Psoas muscle (tissue), 8 donors: Measurements from ENCODE around the gene UVSSA. TPM values are rescaled to one million over a fixed set of nuclear protein-coding genes. Genes with fewer than 3 reads are reported as not detected.
A peak's percentile ranks its signal among the peaks of the same experiment; 100 is the strongest.
"Not testable (repeated sequence)": the region's sequence is repeated elsewhere in the genome, so short reads cannot be mapped to it uniquely, and the experiment has no call there.

ENCODE experiments used
- ATAC-seq, 4 donors: fragments of 200-7000 bp; cut with Tn5 transposase; one replicate each; pipeline ENCODE4 v1.9.1; 2020; ENCODE audit warnings: moderate library complexity in 3 of 4, mild to moderate bottlenecking in 2 of 4
- DNase-seq, 2 donors: peaks; one replicate each; pipeline ENCODE4 v3.0.0-alpha.2; 2020
- H3K27ac ChIP-seq: fragments of 200-600 bp; one replicate; pipeline ENCODE4 v1.8.0; 2022
- H3K27me3 ChIP-seq, 3 donors: fragments of 200-600 bp in 1 of 3; one replicate each; pipeline versions ENCODE4 v1.6.1 to v1.8.0; 2013 to 2022; ENCODE audit warnings: low read length in 2 of 3, mild to moderate bottlenecking in 2 of 3, moderate library complexity in 1 of 3; ENCODE audit not compliant: insufficient read depth in 3 of 3
- H3K36me3 ChIP-seq, 2 donors: fragments of 200-600 bp in 1 of 2; one replicate each; pipeline versions ENCODE4 v1.6.1 to v1.8.0; 2013 to 2022; ENCODE audit warnings: low read depth in 1 of 2, mild to moderate bottlenecking in 1 of 2, moderate library complexity in 1 of 2; ENCODE audit not compliant: insufficient read depth in 1 of 2
- H3K4me1 ChIP-seq: fragments of 200-600 bp; one replicate; pipeline ENCODE4 v1.8.0; 2022
- H3K4me3 ChIP-seq: fragments of 200-600 bp; one replicate; pipeline ENCODE4 v1.8.0; 2022; ENCODE audit warnings: mild to moderate bottlenecking
- H3K9me3 ChIP-seq: fragments of 200-600 bp; one replicate; pipeline ENCODE4 v1.8.0; 2022
- CTCF ChIP-seq: fragments of 200-600 bp; IDR thresholded peaks from one replicate; pipeline ENCODE4 v1.8.0; 2022; ENCODE audit warnings: antibody characterized with exemption
- WGBS, 3 donors: extraction: QIAGEN DNeasy Blood & Tissue Kit; methylation state at CpG; one replicate each; pipeline versions ENCODE4 v1.1.6 to v1.1.7; 2013; 5-methylcytosine and 5-hydroxymethylcytosine counted together
- intact Hi-C, 2 donors: fragments of 100-400 bp; cut with DNase I; formaldehyde crosslinking; loops; one replicate each; pipeline versions ENCODE4 v1.11.0 to v1.14.2; 2022
- polyA plus RNA-seq, 3 donors: library from polyadenylated mRNA; stranded (reverse); fragments of 200-250 nt; gene quantifications; one replicate each; pipeline ENCODE4 v1.2.3, GENCODE V29; 2013
- total RNA-seq, 4 donors: library from RNA; stranded (reverse); fragmentation: NEBNext Ultra II Directional in 2 of 4; extraction: Animal tissue kit (Norgen Biotek cat#: 25700) in 2 of 4; gene quantifications; one replicate each; pipeline versions ENCODE4 v1.2.1 to v1.2.4, GENCODE V29; 2021 to 2023
- donor health status: healthy with polysubstance abuse.
- donor health status: DM: no; HTN: no; CAD: no; lungs with moderate emphysema.
- donor health status: Bipolar disorder and iron deficiency.
- donor health status: healthy.
- donor health status: DM: yes; HTN: yes; CAD: no.
- donor health status: DM: no; HTN: no; CAD: no.
- donor health status: DM: no; HTN: no; CAD: no.
- donor health status: DM: yes; HTN: yes; CAD: no.

Gene UVSSA
- total and polyA plus RNA-seq, 7 donors = 1.9 to 9.4 (median 7.7) TPM

GRCh38 chr4:1383728-1384591, 37.0 kb downstream of the UVSSA start:
- Histone ChIP-seq H3K36me3 (peaks cover 0 to 47% of the 10 kb centered on the region in 2 donors), H3K4me1 (no peaks in the 10 kb centered on the region), H3K27ac (no peak overlapping the region), H3K27me3 (no peaks in the 10 kb centered on the region), H3K4me3 (no peak overlapping the region), H3K9me3 (no peaks in the 10 kb centered on the region)
- no peak for TF ChIP-seq CTCF
- intact Hi-C loops = no loop called here
- ATAC-seq (no peak), DNase-seq (peak in 1 of 2 donors; percentile 12)
- WGBS, 3 donors = 90 to 94% (median 91%) methylated on average over 33 to 34 of the region's 34 CpGs

GRCh38 chr4:1384675-1385372, 37.8 kb downstream of the UVSSA start:
- no peak for ATAC-seq
- Histone ChIP-seq H3K27me3 (no peaks in the 10 kb centered on the region), H3K4me3 (no peak overlapping the region), H3K27ac (no peak overlapping the region), H3K36me3 (peaks cover 0 to 47% of the 10 kb centered on the region in 2 donors), H3K4me1 (no peaks in the 10 kb centered on the region), H3K9me3 (no peaks in the 10 kb centered on the region)
- TF ChIP-seq CTCF = no peak
- WGBS, 3 donors = 90 to 93% (median 92%) methylated on average over 15 to 16 of the region's 16 CpGs
- peak in 1 of 2 donors; percentile 8 for DNase-seq
- intact Hi-C loops = no loop called here

GRCh38 chr4:1385373-1386340, 38.6 kb downstream of the UVSSA start:
- H3K27ac ChIP-seq = no peak overlapping the region
- intact Hi-C loops = no loop called here
- no peak for TF ChIP-seq CTCF
- DNase-seq = peak in 1 of 2 donors; percentile 8
- H3K36me3 ChIP-seq = peaks cover 0 to 45% of the 10 kb centered on the region in 2 donors
- no peaks in the 10 kb centered on the region for H3K9me3 ChIP-seq
- H3K27me3 ChIP-seq = no peaks in the 10 kb centered on the region
- ATAC-seq = no peak
- 93 to 96% (median 96%) methylated on average over 37 to 44 of the region's 44 CpGs for WGBS, 3 donors
- H3K4me1 ChIP-seq = no peaks in the 10 kb centered on the region
- no peak overlapping the region for H3K4me3 ChIP-seq

- peaks cover 2 to 21% of the 10 kb centered on the region in 2 donors for H3K36me3 ChIP-seq
- H3K4me3 ChIP-seq, H3K27ac ChIP-seq, H3K4me1 ChIP-seq, H3K9me3 ChIP-seq, H3K27me3 ChIP-seq, ATAC-seq, intact Hi-C loops: not testable (repeated sequence)
- peak in 1 of 2 donors; percentile 1 for DNase-seq
- 99 to 100% (median 99%) methylated on average over 5 of the region's 5 CpGs for WGBS, 3 donors
Measured at GRCh38 chr4:1393363-1393762, 46.4 kb downstream of the UVSSA start.
